ENCODE measurements around the gene SCD.

The SCD gene

DNA sequence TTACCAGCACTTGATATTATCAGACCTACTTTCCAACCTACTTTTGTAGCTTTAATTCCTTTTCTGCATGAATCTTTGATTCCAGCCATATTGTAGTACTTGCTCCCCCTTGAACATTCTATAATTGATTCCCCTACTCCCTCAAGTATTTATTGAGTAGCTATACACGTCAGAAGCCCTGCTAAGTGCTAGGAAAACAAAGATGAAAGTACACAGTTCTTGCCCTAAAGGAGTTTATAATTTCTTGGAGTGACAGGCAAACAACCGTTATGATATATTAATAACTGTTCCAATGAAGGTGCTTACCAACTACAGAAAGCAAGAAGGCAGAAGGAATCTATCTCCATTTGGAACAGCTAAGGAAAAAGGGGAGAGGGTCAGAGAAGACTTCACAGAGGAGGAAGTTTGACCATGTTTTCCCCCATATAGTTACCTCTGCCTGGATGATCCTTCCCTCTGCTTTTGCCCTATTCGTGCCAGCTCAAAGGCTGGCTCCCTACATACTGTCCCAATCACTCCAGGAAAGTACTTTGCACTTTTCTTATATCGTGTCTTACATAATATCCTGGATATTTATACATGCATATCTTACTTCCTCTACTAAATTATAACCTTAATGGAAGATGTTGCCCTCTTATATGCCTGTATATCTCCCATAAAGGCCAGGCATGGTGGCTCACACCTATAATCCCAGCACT is 54.7 kb downstream of the SCD start:
- no peak for DNase-seq

GRCh38 chr10:100403734-100404133 is 56.7 kb downstream of the SCD start:
- no peak for DNase-seq

- DNase-seq, result no peak
Observed at GRCh38 chr10:100413173-100413572, 66.1 kb downstream of the SCD start.

Data from activated gamma-delta T cell treated with Interleukin-2 at 50 U/mL for 16 hours (primary cell).